ENCODE data around the gene ABCA5.

Gene ABCA5

GRCh38 chr17:69254187-69254586, 72.7 kb downstream of the ABCA5 start:
- no peak for DNase-seq (ENCODE audit: low read depth in 3 of 3)

- no peak for DNase-seq (ENCODE audit: low read depth in 3 of 3)
These were observed 76.3 kb downstream of the ABCA5 start for GRCh38 chr17:69250641-69251040.

DNA sequence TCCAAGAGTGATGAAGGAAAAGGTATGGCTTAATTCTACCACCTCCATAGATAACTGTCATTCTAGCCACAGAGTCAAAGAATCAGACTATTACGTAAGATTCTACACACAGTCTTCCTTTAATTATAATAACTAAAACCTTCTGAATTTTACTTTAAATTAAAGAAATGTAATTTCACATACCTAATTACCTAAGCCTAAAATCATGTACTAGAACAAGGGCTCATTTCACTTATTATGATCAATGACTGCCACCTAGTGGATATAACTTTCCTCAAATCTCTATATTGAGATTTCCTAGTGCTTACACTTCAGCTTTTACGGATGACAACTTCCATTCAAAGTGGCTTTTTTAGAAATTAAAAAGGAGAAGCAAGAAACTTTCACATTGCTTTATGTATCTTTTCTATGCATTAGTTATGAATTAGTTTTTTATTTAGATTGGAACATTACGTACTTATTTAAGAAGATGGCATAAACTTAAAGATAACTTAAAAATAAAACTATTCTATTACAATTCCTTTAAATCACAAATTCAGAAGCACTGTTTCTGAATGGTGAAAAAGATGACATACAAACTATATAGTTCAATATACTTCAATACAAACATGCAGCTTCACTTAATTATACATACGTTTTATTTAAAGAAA, 80.1 kb downstream of the ABCA5 start:
- DNase-seq (ENCODE audit: low read depth in 3 of 3) = no peak

DNA sequence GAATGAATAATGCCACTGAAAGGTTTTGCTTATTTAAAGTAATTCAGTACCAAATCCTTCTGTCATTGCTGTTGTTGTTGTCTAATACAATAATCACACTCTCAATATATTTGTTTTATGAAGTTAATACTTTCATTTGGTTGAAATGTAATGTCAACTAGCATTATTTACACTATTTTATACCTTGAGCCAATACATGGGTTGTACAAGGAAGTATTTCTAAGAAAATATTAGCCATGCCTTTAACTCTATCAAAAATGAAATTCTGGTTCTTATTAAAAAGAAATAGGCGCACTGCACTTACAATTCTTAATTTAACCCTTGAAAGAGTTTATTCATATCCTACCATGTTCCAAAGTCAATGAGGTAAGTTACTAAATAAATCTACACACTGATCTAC, 80.7 kb downstream of the ABCA5 start:
- DNase-seq (ENCODE audit: low read depth in 3 of 3) = no peak

DNA sequence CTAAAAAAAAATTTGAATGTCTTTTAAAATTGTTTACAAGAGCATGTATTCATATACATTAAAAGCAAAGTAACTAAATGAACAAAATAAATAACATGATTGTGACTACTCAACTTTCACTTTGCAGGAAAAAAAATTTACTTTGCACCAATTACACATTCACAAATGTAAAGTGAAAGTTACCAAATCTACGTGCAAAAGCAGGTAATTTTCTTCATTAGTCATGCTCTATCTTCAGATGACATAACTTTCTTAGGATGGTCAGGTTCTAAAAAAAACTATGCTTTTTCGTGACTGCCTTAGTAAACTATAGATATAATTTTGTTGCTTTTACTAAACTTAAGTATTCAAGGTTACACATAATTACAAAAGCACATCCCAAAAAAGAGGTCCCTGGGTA, 81.3 kb downstream of the ABCA5 start:
- no peak for DNase-seq (ENCODE audit: low read depth in 3 of 3)

- DNase-seq (ENCODE audit: low read depth in 3 of 3) = no peak
These were observed 87.0 kb downstream of the ABCA5 start for GRCh38 chr17:69239611-69240600.

DNA sequence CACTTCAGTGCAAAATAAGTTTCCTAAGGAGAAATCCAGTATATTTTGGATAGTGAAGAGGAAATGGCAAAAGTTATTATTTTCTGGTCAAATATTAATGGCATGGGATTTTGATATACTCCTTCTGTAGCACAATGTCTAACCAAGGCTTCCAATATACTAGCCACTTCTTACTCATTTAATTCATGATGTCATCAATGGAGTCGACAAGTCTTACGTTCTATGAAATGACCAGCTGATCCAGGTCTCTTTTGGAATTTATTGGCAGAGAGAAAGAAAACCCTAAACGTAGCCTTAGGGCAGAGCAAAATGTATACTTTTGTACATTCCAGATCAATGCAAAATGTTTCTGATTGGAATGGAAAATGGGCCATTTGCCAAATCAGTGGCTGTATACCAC, 90.0 kb downstream of the ABCA5 start:
- no peak for DNase-seq (ENCODE audit: low read depth in 3 of 3)

- DNase-seq (ENCODE audit: low read depth in 3 of 3) = no peak
These were observed 90.5 kb downstream of the ABCA5 start for GRCh38 chr17:69236464-69236863.

DNA sequence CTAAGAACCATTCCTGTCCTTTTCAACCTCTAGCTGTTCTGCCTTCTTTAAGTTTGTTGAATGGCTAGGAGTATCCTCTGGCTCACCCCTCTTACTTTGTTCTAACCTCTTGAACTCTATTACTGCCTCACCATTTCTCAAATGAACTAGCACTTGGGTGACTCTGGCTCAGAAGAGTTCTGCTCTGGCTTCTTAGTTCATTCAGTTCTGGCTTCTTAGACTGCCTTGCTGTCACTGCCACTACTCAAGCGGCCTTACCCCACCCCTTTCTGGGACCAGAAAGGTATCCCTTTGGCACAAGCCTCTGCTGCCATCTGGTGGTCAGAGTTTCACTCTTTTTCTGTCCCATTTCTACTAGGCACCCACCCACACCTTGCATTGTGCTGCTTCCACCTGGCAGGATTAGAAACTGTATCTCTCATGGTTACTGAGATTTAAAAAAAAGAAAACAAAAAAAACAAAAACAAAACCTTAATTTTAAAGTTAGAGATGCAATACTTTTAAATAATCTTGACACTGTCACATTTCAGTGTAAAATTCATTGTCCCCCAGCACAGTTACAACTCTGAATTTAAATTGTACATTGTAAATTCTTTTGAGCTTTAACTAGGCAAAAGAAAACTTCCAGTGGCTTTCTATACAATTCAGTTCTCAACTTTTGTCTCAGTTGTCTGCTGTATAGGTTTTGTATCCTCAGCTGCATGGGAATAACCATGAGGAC, 91.4 kb downstream of the ABCA5 start:
- DNase-seq (ENCODE audit: low read depth in 3 of 3) = peak in 2 of 3 experiments; percentile 10 to 22

GRCh38 chr17:69232650-69233049, 94.3 kb downstream of the ABCA5 start:
- no peak for DNase-seq (ENCODE audit: low read depth in 3 of 3)

GRCh38 chr17:69231521-69231920, 95.4 kb downstream of the ABCA5 start:
- no peak for DNase-seq (ENCODE audit: low read depth in 3 of 3)

- DNase-seq (ENCODE audit: low read depth in 3 of 3) = no peak
These were observed 96.0 kb downstream of the ABCA5 start for GRCh38 chr17:69230939-69231338.

DNA sequence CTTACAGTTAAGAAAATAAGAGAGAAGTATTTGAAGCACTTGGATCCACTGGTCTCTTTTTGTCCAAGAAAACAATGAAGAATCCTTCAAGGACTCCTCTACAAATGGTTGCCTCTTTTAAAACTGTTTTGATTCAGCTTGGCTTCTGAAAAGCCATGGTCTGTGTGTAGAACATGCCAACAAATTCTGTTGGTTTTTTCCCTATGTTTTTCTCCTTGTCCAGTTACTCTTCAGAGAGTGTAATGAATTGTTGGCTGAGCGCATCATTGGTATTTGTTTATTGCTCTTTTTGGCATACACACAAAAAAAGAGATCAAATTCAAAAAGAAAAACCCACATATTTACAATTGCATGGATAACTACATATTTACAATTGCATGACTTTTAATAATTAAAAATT, 98.4 kb downstream of the ABCA5 start, which contains the start of gene ABCA10:
ABCA10 (minus strand) TSS at position 249 of the 400 bp plus-strand sequence. CDS start 3,466 bp downstream, outside the sequence.
- no peak for DNase-seq (ENCODE audit: low read depth in 3 of 3)

DNA sequence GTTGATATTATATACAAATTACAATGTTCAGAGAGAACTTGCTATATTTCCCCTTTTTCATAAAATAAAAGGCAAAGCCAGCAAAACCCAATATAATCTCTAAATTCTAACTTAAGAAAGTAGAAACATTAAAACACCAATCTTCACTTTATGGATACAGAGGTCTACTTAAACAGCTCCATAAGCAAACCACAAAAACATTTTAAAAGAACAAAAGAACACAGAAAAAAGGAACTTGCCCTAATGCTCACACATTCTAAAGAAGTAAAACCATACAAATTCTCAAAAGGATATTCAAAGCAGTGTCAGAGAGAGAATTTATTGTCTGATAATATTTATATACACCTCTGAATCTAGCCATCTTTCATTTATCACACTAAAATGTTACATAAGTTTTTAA, 98.9 kb downstream of the ABCA5 start:
- no peak for DNase-seq (ENCODE audit: low read depth in 3 of 3)

GRCh38 chr17:69227541-69227940, 99.4 kb downstream of the ABCA5 start:
- DNase-seq (ENCODE audit: low read depth in 3 of 3) = no peak

DNA sequence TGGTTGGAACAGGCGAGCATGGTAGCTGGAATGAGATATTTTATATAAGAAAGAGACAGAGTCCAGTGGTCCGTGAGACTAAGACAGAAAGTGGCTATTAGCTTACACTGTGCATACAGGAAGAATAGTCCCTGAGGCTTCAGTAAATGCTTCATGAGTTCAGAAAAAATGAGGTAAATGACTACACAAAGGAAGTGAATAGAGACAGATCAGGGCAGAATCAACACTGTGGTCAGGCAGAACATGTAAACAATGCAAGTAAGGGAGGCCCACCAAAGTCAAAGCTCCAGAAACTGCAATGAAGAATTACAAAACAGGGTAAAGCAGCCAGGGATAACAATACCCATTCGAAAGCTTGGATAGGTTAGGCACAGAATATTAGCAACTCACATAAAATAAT, 103.1 kb downstream of the ABCA5 start:
- no peak for DNase-seq (ENCODE audit: low read depth in 3 of 3)

- DNase-seq (ENCODE audit: low read depth in 3 of 3) = no peak
These were observed 104.2 kb downstream of the ABCA5 start for GRCh38 chr17:69222707-69223258.

GRCh38 chr17:69220098-69220497, 106.8 kb downstream of the ABCA5 start:
- DNase-seq (ENCODE audit: low read depth in 3 of 3) = no peak

GRCh38 chr17:69218986-69219385, 107.9 kb downstream of the ABCA5 start:
- no peak for DNase-seq (ENCODE audit: low read depth in 3 of 3)

DNA sequence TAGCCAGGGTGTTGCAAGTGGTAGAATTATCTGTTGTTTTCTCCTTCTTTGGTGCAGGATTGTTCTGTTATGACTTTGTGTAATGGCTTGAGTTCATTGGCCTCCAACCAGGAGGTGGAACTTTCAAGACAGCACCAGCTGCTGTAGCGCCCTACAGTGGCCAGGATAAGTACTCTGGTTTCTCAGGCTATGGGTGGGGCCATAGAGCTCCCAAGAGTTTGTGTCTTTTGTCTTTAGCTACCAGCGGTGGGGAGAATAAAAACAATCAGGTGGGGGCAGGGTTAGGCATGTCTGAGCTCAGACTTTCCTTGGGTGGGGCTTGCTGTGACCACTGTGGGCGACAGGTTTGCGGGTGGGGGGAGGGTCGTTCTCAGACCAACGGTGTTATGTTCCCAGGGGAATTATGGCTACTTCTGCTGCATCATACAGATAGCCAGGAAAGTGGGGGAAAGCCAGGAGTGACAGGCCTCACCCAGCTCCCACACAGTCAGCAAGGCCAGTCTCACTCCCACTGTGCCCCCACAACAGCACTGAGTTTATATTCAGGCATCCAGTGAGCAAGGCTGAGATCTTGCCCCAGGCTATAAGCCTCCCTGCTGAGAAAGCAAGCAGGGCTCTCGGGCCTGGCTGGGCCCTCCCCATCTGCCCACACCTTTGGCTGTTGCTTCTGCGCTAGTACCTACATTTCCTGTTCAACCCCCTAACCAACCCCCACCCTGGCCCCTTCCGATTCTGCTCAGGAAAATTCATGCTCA, 113.7 kb downstream of the ABCA5 start:
- DNase-seq (ENCODE audit: low read depth in 3 of 3) = no peak

GRCh38 chr17:69208640-69209039, 118.3 kb downstream of the ABCA5 start:
- DNase-seq (ENCODE audit: low read depth in 3 of 3) = no peak

All from stimulated activated CD4-positive, alpha-beta T cell treated with anti-CD3 and anti-CD28 coated beads, TNF-alpha, amount 100 ng/mL, for 4 hours (primary cell).